Epithelial cell of proximal tubule (primary cell): ENCODE data around the gene SPAG16. TPM values are rescaled to one million over a fixed set of nuclear protein-coding genes. Genes with fewer than 3 reads are reported as not detected.

Experiments used
- DNase-seq: peaks from one replicate; pipeline ENCODE4 v3.0.0-alpha.2; 2011; ENCODE audit warnings: low read depth
- H3K4me3 ChIP-seq: 2 replicates; pipeline ENCODE4 v1.5.1; 2011; ENCODE audit warnings: low read depth, mild to moderate bottlenecking, low read length
- total RNA-seq: library from RNA; depleted of rRNA; stranded (reverse); fragments of >200 nt; gene quantifications from 2 replicates; pipeline ENCODE4 v1.2.3, GENCODE V29; 2015
- TF ChIP-seq, protein P1 (sequence below): conservative IDR thresholded peaks from 2 replicates; pipeline ENCODE4 v1.5.1; 2012; ENCODE audit warnings: low read depth, mild to moderate bottlenecking, low read length

The SPAG16 gene
- total RNA-seq, 1 donor from 2014 or later = 25.5 TPM

GRCh38 chr2:213524164-213524563 lies 239.9 kb downstream of the SPAG16 start:
- no peak for DNase-seq
- TF ChIP-seq, protein P1, sequence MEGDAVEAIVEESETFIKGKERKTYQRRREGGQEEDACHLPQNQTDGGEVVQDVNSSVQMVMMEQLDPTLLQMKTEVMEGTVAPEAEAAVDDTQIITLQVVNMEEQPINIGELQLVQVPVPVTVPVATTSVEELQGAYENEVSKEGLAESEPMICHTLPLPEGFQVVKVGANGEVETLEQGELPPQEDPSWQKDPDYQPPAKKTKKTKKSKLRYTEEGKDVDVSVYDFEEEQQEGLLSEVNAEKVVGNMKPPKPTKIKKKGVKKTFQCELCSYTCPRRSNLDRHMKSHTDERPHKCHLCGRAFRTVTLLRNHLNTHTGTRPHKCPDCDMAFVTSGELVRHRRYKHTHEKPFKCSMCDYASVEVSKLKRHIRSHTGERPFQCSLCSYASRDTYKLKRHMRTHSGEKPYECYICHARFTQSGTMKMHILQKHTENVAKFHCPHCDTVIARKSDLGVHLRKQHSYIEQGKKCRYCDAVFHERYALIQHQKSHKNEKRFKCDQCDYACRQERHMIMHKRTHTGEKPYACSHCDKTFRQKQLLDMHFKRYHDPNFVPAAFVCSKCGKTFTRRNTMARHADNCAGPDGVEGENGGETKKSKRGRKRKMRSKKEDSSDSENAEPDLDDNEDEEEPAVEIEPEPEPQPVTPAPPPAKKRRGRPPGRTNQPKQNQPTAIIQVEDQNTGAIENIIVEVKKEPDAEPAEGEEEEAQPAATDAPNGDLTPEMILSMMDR = no peak
- H3K4me3 ChIP-seq = no peak overlapping the region

DNA sequence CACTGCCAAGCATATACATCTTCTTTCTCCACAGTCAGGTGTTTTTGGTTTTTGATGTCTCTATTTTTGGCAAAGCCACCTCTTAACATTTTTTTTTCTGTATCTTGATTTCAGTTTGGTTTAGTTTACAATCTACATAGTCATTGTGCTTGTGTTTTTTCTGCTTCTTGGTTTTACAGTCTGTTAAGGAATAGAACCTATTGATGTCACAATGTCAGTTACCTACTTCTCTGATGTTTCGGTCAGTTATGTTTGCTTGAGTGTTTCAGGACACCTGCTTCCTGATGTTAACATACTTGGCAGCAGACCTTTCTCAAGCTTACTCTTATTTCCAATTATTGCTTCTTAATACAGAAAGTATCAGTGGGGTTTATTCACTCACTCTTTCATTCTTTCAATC lies 253.3 kb downstream of the SPAG16 start:
- TF ChIP-seq, protein P1 = no peak
- no peak overlapping the region for H3K4me3 ChIP-seq
- no peak for DNase-seq

- no peak overlapping the region for H3K4me3 ChIP-seq
- no peak for DNase-seq
- TF ChIP-seq, protein P1 = no peak
Observed at GRCh38 chr2:213544940-213545339, 260.7 kb downstream of the SPAG16 start.

- DNase-seq = no peak
- TF ChIP-seq, protein P1 = no peak
- H3K4me3 ChIP-seq = no peak overlapping the region
Observed at GRCh38 chr2:213545481-213545880, 261.2 kb downstream of the SPAG16 start.

DNA sequence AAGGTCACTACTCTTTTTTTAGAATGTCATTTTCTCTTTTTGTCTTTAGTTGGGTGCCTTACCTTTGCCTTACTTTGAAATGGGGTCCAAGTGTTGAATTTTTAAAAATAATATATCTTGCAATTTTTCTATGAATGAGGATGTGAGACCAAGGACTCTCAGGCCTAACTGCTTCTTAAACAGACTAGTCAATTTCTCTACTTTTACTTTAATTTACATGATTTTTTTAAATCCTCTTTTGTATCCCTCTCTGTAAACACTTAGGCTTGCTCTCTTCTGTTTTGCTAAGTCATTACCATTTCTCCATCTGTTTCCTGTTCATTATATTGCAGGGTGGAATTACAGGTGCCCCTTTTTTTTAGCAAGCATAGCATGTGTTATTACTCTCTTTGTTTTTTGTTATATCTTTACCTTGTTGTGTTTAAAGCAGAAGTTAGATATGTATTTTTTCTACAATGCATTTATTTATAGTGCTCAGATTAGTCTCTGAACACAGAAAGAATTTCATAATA lies 261.8 kb downstream of the SPAG16 start:
- TF ChIP-seq, protein P1 = no peak

DNA sequence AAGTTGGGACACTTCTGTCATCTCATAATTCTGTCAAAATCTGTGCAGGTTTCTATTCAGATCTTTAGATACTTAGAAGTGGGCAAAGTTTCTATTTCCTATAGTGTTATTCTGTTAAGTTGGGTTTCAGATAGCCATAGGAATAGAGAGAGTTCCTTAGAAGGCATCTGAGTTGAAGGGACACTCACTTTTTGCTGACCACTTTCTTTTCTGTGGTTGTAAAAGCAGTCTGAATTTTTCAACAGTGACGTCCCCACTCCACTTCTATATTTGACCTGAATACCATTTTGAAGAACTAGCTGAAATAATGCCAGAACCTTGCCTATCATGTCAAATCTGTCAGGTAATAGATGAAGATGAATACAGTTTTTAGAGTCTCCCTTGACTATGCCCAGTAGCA lies 267.3 kb downstream of the SPAG16 start:
- H3K4me3 ChIP-seq = no peak overlapping the region
- no peak for DNase-seq
- TF ChIP-seq, protein P1 = no peak

More for the DNA sequence above, 261.8 kb downstream of the SPAG16 start:
- no peak overlapping the region for H3K4me3 ChIP-seq
- DNase-seq = no peak

GRCh38 chr2:213559053-213559452 lies 274.8 kb downstream of the SPAG16 start:
- TF ChIP-seq, protein P1 = no peak
- no peak for DNase-seq
- no peak overlapping the region for H3K4me3 ChIP-seq
